ENCODE results near the gene CAMSAP1.

CAMSAP1 gene

GRCh38 chr9:135779571-135779970 is 127.8 kb downstream of the CAMSAP1 start:
- TF ChIP-seq SUZ12 (IDR thresholded peaks at IDR 0.05; ENCODE audit: extremely low read depth, insufficient read depth, insufficient read length): no peak
- no peak for DNase-seq (ENCODE audit: low read depth, low spot score)
- no peaks in the 10 kb centered on the region for H3K36me3 ChIP-seq (ENCODE audit: insufficient read depth, insufficient read length, low read length)

DNA sequence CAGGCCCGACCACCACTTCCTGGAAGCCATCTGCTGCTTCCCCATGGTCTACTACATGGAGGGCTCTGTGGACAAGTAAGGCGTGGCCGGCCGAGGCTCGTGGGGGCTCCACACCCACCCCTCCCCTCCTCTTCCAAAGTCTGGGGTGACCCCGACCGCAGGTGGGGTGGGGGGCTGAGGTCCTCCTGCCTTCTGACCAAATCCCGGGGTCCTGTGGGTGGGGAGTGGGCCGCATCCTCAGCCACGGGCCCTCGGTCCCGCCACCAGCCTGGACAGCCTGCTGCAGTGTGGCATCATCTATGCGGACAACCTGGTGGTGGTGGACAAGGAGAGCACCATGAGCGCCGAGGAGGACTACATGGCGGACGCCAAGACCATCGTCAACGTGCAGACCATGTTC is 128.9 kb downstream of the CAMSAP1 start:
- Histone ChIP-seq H3K27me3 (ENCODE audit: insufficient read depth, insufficient read length) (no peaks in the 10 kb centered on the region), H3K4me3 (ENCODE audit: insufficient read length, low read depth) (no peak overlapping the region), H3K9ac (ENCODE audit: insufficient read length, low read depth) (no peak overlapping the region), H3K9me3 (ENCODE audit: insufficient read depth, low read length) (no peaks in the 10 kb centered on the region), H3K4me1 (ENCODE audit: insufficient read depth, insufficient read length) (peaks cover 4% of the 10 kb centered on the region), H3K36me3 (ENCODE audit: insufficient read depth, insufficient read length, low read length) (no peaks in the 10 kb centered on the region)
- TF ChIP-seq ZNF274 (IDR thresholded peaks at IDR 0.05; ENCODE audit: low read depth, low read length) (no peak), YY1 (IDR thresholded peaks at IDR 0.05; ENCODE audit: insufficient read depth, insufficient read length) (no peak), SUZ12 (IDR thresholded peaks at IDR 0.05; ENCODE audit: extremely low read depth, insufficient read depth, insufficient read length) (no peak)
- no peak for DNase-seq (ENCODE audit: low read depth, low spot score)

More at GRCh38 chr9:135779571-135779970, 127.8 kb downstream of the CAMSAP1 start:
- Histone ChIP-seq H3K4me1 (ENCODE audit: insufficient read depth, insufficient read length) (peaks cover 8% of the 10 kb centered on the region), H3K27me3 (ENCODE audit: insufficient read depth, insufficient read length) (no peaks in the 10 kb centered on the region), H3K4me3 (ENCODE audit: insufficient read length, low read depth) (no peak overlapping the region), H3K9ac (ENCODE audit: insufficient read length, low read depth) (no peak overlapping the region), H3K9me3 (ENCODE audit: insufficient read depth, low read length) (no peaks in the 10 kb centered on the region)

GRCh38 chr9:135777623-135778177 is 129.6 kb downstream of the CAMSAP1 start:
- Histone ChIP-seq H3K9ac (ENCODE audit: insufficient read length, low read depth) (no peak overlapping the region), H3K27me3 (ENCODE audit: insufficient read depth, insufficient read length) (no peaks in the 10 kb centered on the region), H3K9me3 (ENCODE audit: insufficient read depth, low read length) (no peaks in the 10 kb centered on the region), H3K4me3 (ENCODE audit: insufficient read length, low read depth) (no peak overlapping the region), H3K36me3 (ENCODE audit: insufficient read depth, insufficient read length, low read length) (no peaks in the 10 kb centered on the region), H3K4me1 (ENCODE audit: insufficient read depth, insufficient read length) (peaks cover 3% of the 10 kb centered on the region)
- DNase-seq (ENCODE audit: low read depth, low spot score): no peak
- TF ChIP-seq ZNF274 (IDR thresholded peaks at IDR 0.05; ENCODE audit: low read depth, low read length): no peak
- TF ChIP-seq YY1 (IDR thresholded peaks at IDR 0.05; ENCODE audit: insufficient read depth, insufficient read length): no peak
- TF ChIP-seq SUZ12 (IDR thresholded peaks at IDR 0.05; ENCODE audit: extremely low read depth, insufficient read depth, insufficient read length): no peak

GRCh38 chr9:135776893-135777622 is 130.3 kb downstream of the CAMSAP1 start:
- H3K4me3 ChIP-seq (ENCODE audit: insufficient read length, low read depth): no peak overlapping the region
- peaks cover 6% of the 10 kb centered on the region for H3K4me1 ChIP-seq (ENCODE audit: insufficient read depth, insufficient read length)
- TF ChIP-seq ZNF274 (IDR thresholded peaks at IDR 0.05; ENCODE audit: low read depth, low read length): no peak
- no peak for TF ChIP-seq YY1 (IDR thresholded peaks at IDR 0.05; ENCODE audit: insufficient read depth, insufficient read length)
- no peak for TF ChIP-seq SUZ12 (IDR thresholded peaks at IDR 0.05; ENCODE audit: extremely low read depth, insufficient read depth, insufficient read length)
- no peak for DNase-seq (ENCODE audit: low read depth, low spot score)
- no peaks in the 10 kb centered on the region for H3K9me3 ChIP-seq (ENCODE audit: insufficient read depth, low read length)
- no peaks in the 10 kb centered on the region for H3K36me3 ChIP-seq (ENCODE audit: insufficient read depth, insufficient read length, low read length)
- H3K9ac ChIP-seq (ENCODE audit: insufficient read length, low read depth): no peak overlapping the region
- H3K27me3 ChIP-seq (ENCODE audit: insufficient read depth, insufficient read length): no peaks in the 10 kb centered on the region

DNA sequence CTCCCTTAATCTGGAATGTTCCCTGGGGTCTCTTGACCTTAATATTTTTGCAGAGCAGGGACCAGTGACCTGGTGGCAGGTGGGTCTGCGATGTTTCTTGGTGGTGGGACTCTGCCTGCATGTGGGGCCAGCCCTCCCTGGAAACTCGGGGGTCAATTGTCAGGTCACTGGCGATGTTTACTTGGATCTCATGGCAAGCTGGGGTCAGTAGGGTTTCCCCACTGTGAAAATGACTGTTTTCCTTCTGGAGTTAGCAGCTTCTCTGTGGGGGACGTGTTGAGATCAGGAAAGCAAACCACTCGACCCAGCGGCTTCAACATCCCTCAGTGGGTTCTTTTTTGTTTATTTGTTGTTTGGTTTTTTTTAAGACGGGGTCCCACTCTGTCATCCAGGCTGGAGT is 131.4 kb downstream of the CAMSAP1 start:
- no peak for TF ChIP-seq ZNF274 (IDR thresholded peaks at IDR 0.05; ENCODE audit: low read depth, low read length)
- TF ChIP-seq SUZ12 (IDR thresholded peaks at IDR 0.05; ENCODE audit: extremely low read depth, insufficient read depth, insufficient read length): no peak
- TF ChIP-seq YY1 (IDR thresholded peaks at IDR 0.05; ENCODE audit: insufficient read depth, insufficient read length): no peak
- peaks cover 6% of the 10 kb centered on the region for H3K4me1 ChIP-seq (ENCODE audit: insufficient read depth, insufficient read length)

GRCh38 chr9:135774794-135775525 is 132.4 kb downstream of the CAMSAP1 start:
- Histone ChIP-seq H3K9me3 (ENCODE audit: insufficient read depth, low read length) (no peaks in the 10 kb centered on the region), H3K27me3 (ENCODE audit: insufficient read depth, insufficient read length) (no peaks in the 10 kb centered on the region), H3K4me3 (ENCODE audit: insufficient read length, low read depth) (no peak overlapping the region), H3K9ac (ENCODE audit: insufficient read length, low read depth) (no peak overlapping the region), H3K4me1 (ENCODE audit: insufficient read depth, insufficient read length) (peaks cover 6% of the 10 kb centered on the region), H3K36me3 (ENCODE audit: insufficient read depth, insufficient read length, low read length) (no peaks in the 10 kb centered on the region)
- no peak for TF ChIP-seq ZNF274 (IDR thresholded peaks at IDR 0.05; ENCODE audit: low read depth, low read length)
- no peak for TF ChIP-seq SUZ12 (IDR thresholded peaks at IDR 0.05; ENCODE audit: extremely low read depth, insufficient read depth, insufficient read length)
- no peak for TF ChIP-seq YY1 (IDR thresholded peaks at IDR 0.05; ENCODE audit: insufficient read depth, insufficient read length)
- no peak for DNase-seq (ENCODE audit: low read depth, low spot score)

More for the DNA sequence above, 131.4 kb downstream of the CAMSAP1 start:
- Histone ChIP-seq H3K4me3 (ENCODE audit: insufficient read length, low read depth) (no peak overlapping the region), H3K9me3 (ENCODE audit: insufficient read depth, low read length) (no peaks in the 10 kb centered on the region), H3K9ac (ENCODE audit: insufficient read length, low read depth) (no peak overlapping the region), H3K36me3 (ENCODE audit: insufficient read depth, insufficient read length, low read length) (no peaks in the 10 kb centered on the region), H3K27me3 (ENCODE audit: insufficient read depth, insufficient read length) (no peaks in the 10 kb centered on the region)
- no peak for DNase-seq (ENCODE audit: low read depth, low spot score)

GRCh38 chr9:135774239-135774747 is 133.1 kb downstream of the CAMSAP1 start:
- no peaks in the 10 kb centered on the region for H3K27me3 ChIP-seq (ENCODE audit: insufficient read depth, insufficient read length)
- H3K9me3 ChIP-seq (ENCODE audit: insufficient read depth, low read length): no peaks in the 10 kb centered on the region
- TF ChIP-seq SUZ12 (IDR thresholded peaks at IDR 0.05; ENCODE audit: extremely low read depth, insufficient read depth, insufficient read length) (no peak), YY1 (IDR thresholded peaks at IDR 0.05; ENCODE audit: insufficient read depth, insufficient read length) (no peak), ZNF274 (IDR thresholded peaks at IDR 0.05; ENCODE audit: low read depth, low read length) (no peak)
- peaks cover 6% of the 10 kb centered on the region for H3K4me1 ChIP-seq (ENCODE audit: insufficient read depth, insufficient read length)
- H3K4me3 ChIP-seq (ENCODE audit: insufficient read length, low read depth): no peak overlapping the region
- H3K36me3 ChIP-seq (ENCODE audit: insufficient read depth, insufficient read length, low read length): no peaks in the 10 kb centered on the region
- no peak overlapping the region for H3K9ac ChIP-seq (ENCODE audit: insufficient read length, low read depth)
- no peak for DNase-seq (ENCODE audit: low read depth, low spot score)
